Thyroid gland (tissue), 4 donors: ENCODE data around the gene PAX5. TPM values are rescaled to one million over a fixed set of nuclear protein-coding genes. Genes with fewer than 3 reads are reported as not detected.
A peak's percentile ranks its signal among the peaks of the same experiment; 100 is the strongest.

Experiments
- DNase-seq, 2 donors: peaks; one replicate each; pipeline ENCODE4 v3.0.0-alpha.2; 2019
- H3K27ac ChIP-seq, 3 donors: fragments of 200-600 bp; sonication (generic); 1 replicate in 2 of 3; 2 replicates in 1 of 3; pipeline ENCODE4 v1.5.1; 2016 to 2019; ENCODE audit warnings: mild to moderate bottlenecking in 1 of 3, moderate library complexity in 1 of 3
- H3K27me3 ChIP-seq: fragments of 200-600 bp; sonication (generic); one replicate; pipeline ENCODE4 v1.5.1; 2019
- H3K36me3 ChIP-seq, 2 donors: fragments of 200-600 bp; sonication (generic); one replicate each; pipeline ENCODE4 v1.5.1; 2016 to 2019
- H3K4me1 ChIP-seq, 2 donors: fragments of 200-600 bp; sonication (generic); one replicate each; pipeline ENCODE4 v1.5.1; 2017 to 2019
- H3K4me3 ChIP-seq, 3 donors: fragments of 200-600 bp; sonication (generic); replicated peaks in 1 of 3; 1 replicate in 2 of 3; 2 replicates in 1 of 3; pipeline ENCODE4 v1.5.1; 2016; ENCODE audit warnings: mild to moderate bottlenecking in 1 of 3
- H3K9me3 ChIP-seq: fragments of 200-600 bp; sonication (generic); one replicate; pipeline ENCODE4 v1.5.1; 2017
- POLR2A ChIP-seq, 2 donors: fragments of 450-650 bp; IDR thresholded peaks; one replicate each; pipeline ENCODE4 v1.6.1; 2017; ENCODE audit warnings: antibody characterized with exemption in 2 of 2, mild to moderate bottlenecking in 2 of 2, moderate library complexity in 1 of 2
- WGBS, 2 donors: methylation state at CpG; one replicate each; pipeline ENCODE4 v1.1.5; 2017; 5-methylcytosine and 5-hydroxymethylcytosine counted together
- intact Hi-C: fragments of 100-400 bp; cut with DNase I; formaldehyde crosslinking; loops from one replicate; pipeline ENCODE4 v1.15.1; 2023
- total RNA-seq, 4 donors: library from RNA; depleted of rRNA; stranded (reverse); fragments of >200 nt; gene quantifications; one replicate each; pipeline ENCODE4 v1.2.3, GENCODE V29; 2016
- TF ChIP-seq, protein P1 (sequence below), 6 experiments: fragments of 200-600 bp in 3 of 6; fragments of 450-650 bp in 3 of 6; sonication (generic) in 3 of 6; IDR thresholded peaks; one replicate each; pipeline ENCODE4 v1.5.1; 2016 to 2019; ENCODE audit warnings: antibody characterized with exemption in 6 of 6, mild to moderate bottlenecking in 2 of 6, inconsistent platforms in 1 of 6, moderate library complexity in 1 of 6

The PAX5 gene
- total RNA-seq, 4 donors from 2014 or later, result 0.68 TPM; not detected in 3

DNA sequence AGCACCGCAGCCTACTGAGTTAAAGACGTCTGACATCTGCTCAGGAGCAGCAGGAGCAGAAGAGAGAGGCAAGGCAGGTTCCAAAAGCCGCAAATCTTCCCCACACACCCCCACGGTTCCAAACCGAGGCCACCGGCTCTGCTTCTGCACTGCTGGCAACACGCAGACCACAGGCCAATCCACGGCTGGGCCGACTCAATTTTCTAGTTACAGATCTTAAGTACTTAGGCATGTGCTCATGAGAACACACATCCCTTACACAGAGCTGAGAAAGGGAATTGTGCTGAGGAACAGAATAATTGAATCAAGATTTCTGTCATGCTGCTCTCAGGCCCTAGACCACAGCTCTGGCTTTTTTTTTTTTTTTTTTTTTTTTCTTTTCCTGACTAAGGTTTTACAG is 32.6 kb downstream of the PAX5 start:
- H3K36me3 ChIP-seq, result no peaks in the 10 kb centered on the region
- WGBS, 2 donors, result 61 to 63% methylated on average over 9 of the region's 9 CpGs
- no peak overlapping the region for H3K27ac ChIP-seq
- no peak for TF ChIP-seq POLR2A (IDR thresholded peaks at IDR 0.05)
- TF ChIP-seq, protein P1, sequence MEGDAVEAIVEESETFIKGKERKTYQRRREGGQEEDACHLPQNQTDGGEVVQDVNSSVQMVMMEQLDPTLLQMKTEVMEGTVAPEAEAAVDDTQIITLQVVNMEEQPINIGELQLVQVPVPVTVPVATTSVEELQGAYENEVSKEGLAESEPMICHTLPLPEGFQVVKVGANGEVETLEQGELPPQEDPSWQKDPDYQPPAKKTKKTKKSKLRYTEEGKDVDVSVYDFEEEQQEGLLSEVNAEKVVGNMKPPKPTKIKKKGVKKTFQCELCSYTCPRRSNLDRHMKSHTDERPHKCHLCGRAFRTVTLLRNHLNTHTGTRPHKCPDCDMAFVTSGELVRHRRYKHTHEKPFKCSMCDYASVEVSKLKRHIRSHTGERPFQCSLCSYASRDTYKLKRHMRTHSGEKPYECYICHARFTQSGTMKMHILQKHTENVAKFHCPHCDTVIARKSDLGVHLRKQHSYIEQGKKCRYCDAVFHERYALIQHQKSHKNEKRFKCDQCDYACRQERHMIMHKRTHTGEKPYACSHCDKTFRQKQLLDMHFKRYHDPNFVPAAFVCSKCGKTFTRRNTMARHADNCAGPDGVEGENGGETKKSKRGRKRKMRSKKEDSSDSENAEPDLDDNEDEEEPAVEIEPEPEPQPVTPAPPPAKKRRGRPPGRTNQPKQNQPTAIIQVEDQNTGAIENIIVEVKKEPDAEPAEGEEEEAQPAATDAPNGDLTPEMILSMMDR (IDR thresholded peaks at IDR 0.05), result no peak
- H3K4me1 ChIP-seq, result no peaks in the 10 kb centered on the region
- intact Hi-C loops, result no loop called here
- no peak overlapping the region for H3K4me3 ChIP-seq
- H3K27me3 ChIP-seq, result peaks cover 10% of the 10 kb centered on the region
- no peak for DNase-seq
- H3K9me3 ChIP-seq, result no peaks in the 10 kb centered on the region

- Histone ChIP-seq H3K4me3 (no peak overlapping the region), H3K9me3 (no peaks in the 10 kb centered on the region), H3K27me3 (peaks cover 6% of the 10 kb centered on the region), H3K27ac (no peak overlapping the region), H3K36me3 (no peaks in the 10 kb centered on the region), H3K4me1 (no peaks in the 10 kb centered on the region)
- TF ChIP-seq, protein P1 (IDR thresholded peaks at IDR 0.05), result no peak
- TF ChIP-seq POLR2A (IDR thresholded peaks at IDR 0.05), result no peak
- WGBS, 2 donors, result 46 to 58% methylated on average over 8 of the region's 8 CpGs
- intact Hi-C loops, result no loop called here
- no peak for DNase-seq
These were observed 34.2 kb downstream of the PAX5 start for GRCh38 chr9:36999728-37000333.

DNA sequence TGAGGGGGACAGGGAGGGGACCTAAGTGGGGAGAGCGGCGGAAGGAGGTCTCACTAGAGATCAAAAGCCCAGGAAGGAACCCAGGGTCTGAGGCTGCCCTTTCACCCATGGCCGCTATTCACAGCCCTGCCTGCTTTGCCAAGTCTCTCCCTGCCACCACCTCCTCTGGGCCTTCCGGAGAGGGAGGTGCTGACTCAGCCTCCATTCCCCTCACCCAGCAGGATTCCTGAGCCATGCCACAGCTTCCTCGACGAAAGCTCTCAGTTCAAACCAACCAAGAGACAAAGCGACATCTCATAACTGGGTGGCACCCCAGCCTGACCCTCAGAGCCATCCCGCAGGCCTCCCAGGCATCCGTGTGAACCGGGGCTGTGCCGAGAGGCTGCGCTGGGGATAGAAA is 36.7 kb downstream of the PAX5 start:
- intact Hi-C loops, result no loop called here
- DNase-seq, result no peak
- Histone ChIP-seq H3K4me3 (no peak overlapping the region), H3K27me3 (no peaks in the 10 kb centered on the region), H3K4me1 (no peaks in the 10 kb centered on the region), H3K9me3 (no peaks in the 10 kb centered on the region), H3K36me3 (no peaks in the 10 kb centered on the region), H3K27ac (no peak overlapping the region)
- TF ChIP-seq, protein P1 (IDR thresholded peaks at IDR 0.05), result no peak
- TF ChIP-seq POLR2A (IDR thresholded peaks at IDR 0.05), result no peak
- 65 to 72% methylated on average over 12 of the region's 12 CpGs for WGBS, 2 donors

GRCh38 chr9:36996706-36997086 is 37.4 kb downstream of the PAX5 start:
- H3K4me3 ChIP-seq, result no peak overlapping the region
- no peak for TF ChIP-seq POLR2A (IDR thresholded peaks at IDR 0.05)
- TF ChIP-seq, protein P1 (IDR thresholded peaks at IDR 0.05), result no peak
- no peak for DNase-seq
- H3K9me3 ChIP-seq, result no peaks in the 10 kb centered on the region
- no peak overlapping the region for H3K27ac ChIP-seq
- no peaks in the 10 kb centered on the region for H3K27me3 ChIP-seq
- H3K36me3 ChIP-seq, result no peaks in the 10 kb centered on the region
- H3K4me1 ChIP-seq, result no peaks in the 10 kb centered on the region
- intact Hi-C loops, result no loop called here
- WGBS, 2 donors, result 55 to 67% methylated on average over 5 of the region's 5 CpGs

DNA sequence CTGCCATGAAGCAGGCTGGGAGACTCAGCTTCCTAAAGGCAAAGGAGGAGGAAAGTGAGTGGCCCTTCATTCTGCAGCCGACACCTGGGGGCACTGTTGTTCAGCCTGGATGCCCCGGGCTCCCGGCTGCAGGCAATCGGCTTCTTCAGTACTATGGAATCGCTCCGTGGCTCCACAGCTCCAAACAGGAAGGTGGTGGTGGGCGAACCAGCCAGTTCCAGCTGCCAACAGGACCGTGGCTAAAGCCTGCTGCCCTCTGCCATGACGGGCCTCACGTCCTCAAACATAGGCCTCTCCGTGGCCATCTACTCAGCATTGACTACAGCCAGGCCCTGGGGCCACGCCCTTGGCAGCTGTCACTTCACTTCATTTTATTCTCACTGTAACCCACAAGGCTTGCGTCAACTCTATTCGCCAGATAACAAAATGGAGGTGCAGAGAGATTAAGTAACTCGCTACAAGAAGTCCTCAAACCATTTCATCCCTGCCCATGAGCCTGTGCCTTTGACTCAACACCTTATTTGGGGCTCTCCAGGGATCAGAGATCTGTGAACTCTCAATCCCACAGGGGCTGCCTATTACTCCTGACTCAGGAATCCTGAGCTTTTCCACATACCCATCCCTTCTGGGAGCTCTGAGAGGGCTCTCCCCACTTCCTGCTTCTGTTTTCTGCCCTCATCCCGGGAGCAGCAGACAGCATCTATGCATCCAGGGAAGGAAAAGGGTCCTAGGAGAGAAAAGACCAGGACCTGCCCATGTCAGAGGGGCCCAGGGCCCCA is 38.0 kb downstream of the PAX5 start:
- Histone ChIP-seq H3K27ac (no peak overlapping the region), H3K9me3 (no peaks in the 10 kb centered on the region), H3K4me1 (no peaks in the 10 kb centered on the region), H3K36me3 (no peaks in the 10 kb centered on the region), H3K4me3 (no peak overlapping the region), H3K27me3 (no peaks in the 10 kb centered on the region)
- peak; percentile 35 to 45 for DNase-seq
- intact Hi-C loops, result no loop called here
- 21 to 30% methylated on average over 16 of the region's 16 CpGs for WGBS, 2 donors
- no peak for TF ChIP-seq POLR2A (IDR thresholded peaks at IDR 0.05)
- TF ChIP-seq, protein P1 (IDR thresholded peaks at IDR 0.05), result peak in 3 of 6 experiments; percentile 36 to 50 (median 45)
